Measurements from ENCODE around the gene ADAM29.

DNA sequence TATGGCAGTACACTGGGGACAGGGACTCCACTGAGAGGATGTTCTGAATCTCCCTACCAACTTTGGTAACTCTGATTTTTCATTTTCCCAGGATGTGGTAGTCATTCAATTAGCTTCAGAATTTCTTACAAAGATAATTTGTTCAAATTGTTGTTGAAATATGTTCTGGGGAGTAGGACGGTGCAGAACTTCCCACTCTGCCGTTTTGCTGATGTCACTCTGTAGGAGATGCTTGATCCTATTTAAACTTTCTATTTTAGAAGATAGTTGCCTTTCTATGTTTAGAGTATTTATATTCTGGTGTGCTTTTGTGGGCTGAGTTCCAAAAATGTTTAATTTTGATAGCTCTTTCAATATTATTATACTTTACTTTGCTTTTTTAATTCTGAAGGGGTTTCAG lies 55.2 kb downstream of the ADAM29 start:
- TF ChIP-seq, protein P1, sequence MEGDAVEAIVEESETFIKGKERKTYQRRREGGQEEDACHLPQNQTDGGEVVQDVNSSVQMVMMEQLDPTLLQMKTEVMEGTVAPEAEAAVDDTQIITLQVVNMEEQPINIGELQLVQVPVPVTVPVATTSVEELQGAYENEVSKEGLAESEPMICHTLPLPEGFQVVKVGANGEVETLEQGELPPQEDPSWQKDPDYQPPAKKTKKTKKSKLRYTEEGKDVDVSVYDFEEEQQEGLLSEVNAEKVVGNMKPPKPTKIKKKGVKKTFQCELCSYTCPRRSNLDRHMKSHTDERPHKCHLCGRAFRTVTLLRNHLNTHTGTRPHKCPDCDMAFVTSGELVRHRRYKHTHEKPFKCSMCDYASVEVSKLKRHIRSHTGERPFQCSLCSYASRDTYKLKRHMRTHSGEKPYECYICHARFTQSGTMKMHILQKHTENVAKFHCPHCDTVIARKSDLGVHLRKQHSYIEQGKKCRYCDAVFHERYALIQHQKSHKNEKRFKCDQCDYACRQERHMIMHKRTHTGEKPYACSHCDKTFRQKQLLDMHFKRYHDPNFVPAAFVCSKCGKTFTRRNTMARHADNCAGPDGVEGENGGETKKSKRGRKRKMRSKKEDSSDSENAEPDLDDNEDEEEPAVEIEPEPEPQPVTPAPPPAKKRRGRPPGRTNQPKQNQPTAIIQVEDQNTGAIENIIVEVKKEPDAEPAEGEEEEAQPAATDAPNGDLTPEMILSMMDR (IDR thresholded peaks at IDR 0.05), result no peak
- TF ChIP-seq POLR2A (IDR thresholded peaks at IDR 0.05), result no peak
